ENCODE data around the gene ADAM17.

DNA sequence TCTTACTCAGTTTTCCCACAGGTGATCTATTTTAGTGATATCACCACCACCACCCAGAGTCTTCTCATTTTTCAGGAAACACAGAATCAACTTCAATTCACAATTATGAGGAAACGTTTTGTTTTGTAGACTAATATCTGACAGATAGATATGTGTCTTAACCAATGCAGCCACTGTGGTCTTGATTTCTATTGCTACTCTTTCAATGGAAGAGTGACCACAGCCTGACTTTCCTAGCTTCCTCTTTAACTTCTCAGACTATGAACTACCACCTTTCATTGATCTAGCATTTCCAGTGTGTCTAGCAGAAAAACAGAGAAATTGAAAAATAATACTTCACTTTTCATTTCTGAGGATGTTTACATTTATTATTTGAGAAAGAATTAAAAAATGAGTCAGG lies 20.5 kb downstream of the ADAM17 start:
- TF ChIP-seq, protein P1, sequence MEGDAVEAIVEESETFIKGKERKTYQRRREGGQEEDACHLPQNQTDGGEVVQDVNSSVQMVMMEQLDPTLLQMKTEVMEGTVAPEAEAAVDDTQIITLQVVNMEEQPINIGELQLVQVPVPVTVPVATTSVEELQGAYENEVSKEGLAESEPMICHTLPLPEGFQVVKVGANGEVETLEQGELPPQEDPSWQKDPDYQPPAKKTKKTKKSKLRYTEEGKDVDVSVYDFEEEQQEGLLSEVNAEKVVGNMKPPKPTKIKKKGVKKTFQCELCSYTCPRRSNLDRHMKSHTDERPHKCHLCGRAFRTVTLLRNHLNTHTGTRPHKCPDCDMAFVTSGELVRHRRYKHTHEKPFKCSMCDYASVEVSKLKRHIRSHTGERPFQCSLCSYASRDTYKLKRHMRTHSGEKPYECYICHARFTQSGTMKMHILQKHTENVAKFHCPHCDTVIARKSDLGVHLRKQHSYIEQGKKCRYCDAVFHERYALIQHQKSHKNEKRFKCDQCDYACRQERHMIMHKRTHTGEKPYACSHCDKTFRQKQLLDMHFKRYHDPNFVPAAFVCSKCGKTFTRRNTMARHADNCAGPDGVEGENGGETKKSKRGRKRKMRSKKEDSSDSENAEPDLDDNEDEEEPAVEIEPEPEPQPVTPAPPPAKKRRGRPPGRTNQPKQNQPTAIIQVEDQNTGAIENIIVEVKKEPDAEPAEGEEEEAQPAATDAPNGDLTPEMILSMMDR (conservative IDR thresholded peaks at IDR 0.05 in 1 of 2, IDR thresholded peaks at IDR 0.05 in 1 of 2; ENCODE audit: extremely low read depth in 1 of 2, insufficient read depth in 1 of 2, low read depth in 1 of 2, low read length in 2 of 2), result no peak
- TF ChIP-seq EZH2 (IDR thresholded peaks at IDR 0.05; ENCODE audit: borderline replicate concordance, low read length), result no peak
